WTC11 (cell line): ENCODE results near the gene DYNC2LI1. TPM values are rescaled to one million over a fixed set of nuclear protein-coding genes. Genes with fewer than 3 reads are reported as not detected.

Experiments used
- ATAC-seq: fragments of 200-7000 bp; cut with Tn5 transposase; 2 replicates; pipeline ENCODE4 v1.10.0; 2021; ENCODE audit warnings: mild to moderate bottlenecking, moderate library complexity
- CTCF ChIA-PET: fragments of 300-600 bp; sonication (Branson Sonifier 250); formaldehyde crosslinking; loops from one replicate; lab custom pipeline; 2021; ENCODE audit warnings: antibody characterized with exemption; lab: Charles Lee
- POLR2A ChIA-PET: fragments of 350-600 bp; sonication (Branson Sonifier 250); formaldehyde crosslinking; loops from one replicate; lab custom pipeline; 2021; ENCODE audit warnings: antibody characterized with exemption; lab: Charles Lee
- DNase-seq: peaks from one replicate; pipeline ENCODE4 v3.0.0; 2021; ENCODE audit warnings: low spot score
- H3K27ac Mint-ChIP-seq: 2 replicates; pipeline ENCODE4 v1.8.0; 2021; ENCODE audit warnings: mixed read lengths
- H3K27me3 Mint-ChIP-seq: 2 replicates; pipeline ENCODE4 v1.8.0; 2021; ENCODE audit warnings: low read depth, mild to moderate bottlenecking, moderate library complexity, mixed read lengths
- H3K36me3 Mint-ChIP-seq: 2 replicates; pipeline ENCODE4 v1.8.0; 2021; ENCODE audit warnings: mixed read lengths
- H3K4me1 Mint-ChIP-seq: 2 replicates; pipeline ENCODE4 v1.8.0; 2022; ENCODE audit warnings: mixed read lengths
- H3K4me3 Mint-ChIP-seq: 2 replicates; pipeline ENCODE4 v1.8.0; 2021; ENCODE audit warnings: mild to moderate bottlenecking, moderate library complexity, mixed read lengths
- H3K9me3 Mint-ChIP-seq: 2 replicates; pipeline ENCODE4 v1.8.0; 2021; ENCODE audit warnings: mixed read lengths
- CREM ChIP-seq: sonication (generic); formaldehyde crosslinking; IDR thresholded peaks from 2 replicates; pipeline ENCODE4 v1.8.1; 2022; ENCODE audit warnings: mild to moderate bottlenecking, missing genetic modification reagents, moderate library complexity
- ERG ChIP-seq: fragments of 250-450 bp; sonication (Bioruptor Pico); IDR thresholded peaks from 2 replicates; pipeline ENCODE4 v1.8.0; 2021; ENCODE audit warnings: mild to moderate bottlenecking
- ESRRA ChIP-seq: sonication (generic); formaldehyde crosslinking; IDR thresholded peaks from 2 replicates; pipeline ENCODE4 v1.8.1; 2022; ENCODE audit warnings: mild to moderate bottlenecking, missing genetic modification reagents, borderline replicate concordance
- ETV6 ChIP-seq: sonication (generic); formaldehyde crosslinking; IDR thresholded peaks from 2 replicates; pipeline ENCODE4 v1.8.1; 2022; ENCODE audit warnings: mild to moderate bottlenecking, missing genetic modification reagents
- FOXJ3 ChIP-seq: sonication (generic); formaldehyde crosslinking; IDR thresholded peaks from 2 replicates; pipeline ENCODE4 v1.9.0; 2021; ENCODE audit warnings: missing genetic modification reagents, mild to moderate bottlenecking, borderline replicate concordance
- HMGA2 ChIP-seq: fragments of 250-450 bp; sonication (Bioruptor Pico); IDR thresholded peaks from 2 replicates; pipeline ENCODE4 v1.4.0; 2021; ENCODE audit warnings: mild to moderate bottlenecking, moderate library complexity
- JUN ChIP-seq: sonication (generic); formaldehyde crosslinking; IDR thresholded peaks from 2 replicates; pipeline ENCODE4 v1.8.0; 2023; ENCODE audit warnings: mild to moderate bottlenecking, missing genetic modification reagents
- MLX ChIP-seq: sonication (generic); formaldehyde crosslinking; IDR thresholded peaks from 2 replicates; pipeline ENCODE4 v1.8.1; 2023; ENCODE audit warnings: mild to moderate bottlenecking, missing genetic modification reagents, moderate library complexity
- MXD4 ChIP-seq: fragments of 250-450 bp; sonication (Bioruptor Pico); IDR thresholded peaks from 2 replicates; pipeline ENCODE4 v1.8.0; 2021; ENCODE audit warnings: mild to moderate bottlenecking, moderate library complexity, borderline replicate concordance
- MYBL2 ChIP-seq: sonication (generic); formaldehyde crosslinking; IDR thresholded peaks from 2 replicates; pipeline ENCODE4 v1.8.1; 2023; ENCODE audit warnings: mild to moderate bottlenecking, moderate library complexity, missing genetic modification reagents
- NR3C1 ChIP-seq: sonication (generic); formaldehyde crosslinking; conservative IDR thresholded peaks from 2 replicates; pipeline ENCODE4 v1.8.1; 2023; ENCODE audit warnings: low read depth, mild to moderate bottlenecking, missing genetic modification reagents
- TP53 ChIP-seq: sonication (generic); formaldehyde crosslinking; IDR thresholded peaks from 2 replicates; pipeline ENCODE4 v1.8.1; 2023; ENCODE audit warnings: mild to moderate bottlenecking, missing genetic modification reagents
- USF1 ChIP-seq: sonication (generic); formaldehyde crosslinking; IDR thresholded peaks from 2 replicates; pipeline ENCODE4 v1.8.0; 2022; ENCODE audit warnings: mild to moderate bottlenecking, missing genetic modification reagents
- ZBTB21 ChIP-seq: sonication (generic); formaldehyde crosslinking; IDR thresholded peaks from 2 replicates; pipeline ENCODE4 v1.8.1; 2023; ENCODE audit warnings: mild to moderate bottlenecking, missing genetic modification reagents, borderline replicate concordance
- ZNF121 ChIP-seq: sonication (generic); formaldehyde crosslinking; IDR thresholded peaks from 2 replicates; pipeline ENCODE4 v1.8.0; 2023; ENCODE audit warnings: missing genetic modification reagents
- ZNF416 ChIP-seq: fragments of 250-450 bp; sonication (Bioruptor Pico); IDR thresholded peaks from 2 replicates; pipeline ENCODE4 v1.9.0; 2021; ENCODE audit warnings: mild to moderate bottlenecking, inconsistent platforms
- total RNA-seq: library from RNA; stranded (reverse); gene quantifications from 3 replicates; pipeline ENCODE4 v1.2.3, GENCODE V29; 2021
- TF ChIP-seq, protein P1 (sequence below): sonication (generic); formaldehyde crosslinking; IDR thresholded peaks from 2 replicates; pipeline ENCODE4 v1.8.0; 2022; ENCODE audit warnings: mild to moderate bottlenecking, missing genetic modification reagents
- TF ChIP-seq, protein P2 (sequence below): sonication (generic); formaldehyde crosslinking; IDR thresholded peaks from 2 replicates; pipeline ENCODE4 v1.8.1; 2022; ENCODE audit warnings: mild to moderate bottlenecking, moderate library complexity, missing genetic modification reagents
- TF ChIP-seq, protein P3 (sequence below): sonication (generic); formaldehyde crosslinking; IDR thresholded peaks from 2 replicates; pipeline ENCODE4 v1.8.1; 2022; ENCODE audit warnings: low read depth, missing genetic modification reagents, borderline replicate concordance
- TF ChIP-seq, protein P4 (sequence below): sonication (generic); formaldehyde crosslinking; IDR thresholded peaks from 2 replicates; pipeline ENCODE4 v1.8.0; 2022; ENCODE audit warnings: missing genetic modification reagents

The DYNC2LI1 gene
- total RNA-seq, 1 experiment from 2014 or later = 7.0 TPM

DNA sequence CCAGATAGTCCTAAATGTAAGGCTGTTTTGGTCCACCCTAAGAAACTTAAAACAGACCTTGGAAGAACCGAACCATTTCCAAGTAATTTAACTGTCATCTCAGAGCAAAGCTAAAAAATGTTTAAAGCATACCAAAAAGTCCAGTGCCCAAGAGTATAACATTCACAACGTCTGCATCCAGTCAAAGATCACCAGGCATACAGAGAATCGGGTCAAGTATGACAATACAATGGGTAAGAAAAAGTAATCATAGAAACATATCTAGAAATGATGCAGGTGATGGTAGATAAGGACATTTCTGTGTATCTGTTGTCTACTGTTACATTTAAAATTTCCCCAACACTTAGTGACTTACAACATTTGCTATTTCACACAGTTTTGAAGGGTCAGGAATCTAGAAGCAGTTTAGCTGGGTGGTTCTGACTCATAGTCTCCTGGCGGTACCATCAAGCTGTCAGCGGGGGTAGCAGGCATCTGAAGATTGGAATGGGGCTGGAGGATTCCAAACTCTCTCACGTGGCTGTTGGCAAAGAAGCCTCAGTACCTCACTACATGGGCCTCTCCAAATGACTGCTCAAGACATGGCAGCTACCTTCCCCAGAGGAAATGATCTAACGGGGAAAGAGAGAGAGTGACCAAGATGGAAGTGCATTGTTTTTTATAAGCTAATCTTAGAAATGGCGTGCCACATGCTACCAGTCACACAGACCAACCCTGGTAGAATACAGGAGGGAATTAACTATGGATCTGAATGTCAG, 36.6 kb upstream of the DYNC2LI1 start:
- Mint-ChIP-seq H3K27me3 (no peaks in the 10 kb centered on the region), H3K27ac (no peak overlapping the region), H3K9me3 (no peaks in the 10 kb centered on the region), H3K36me3 (no peaks in the 10 kb centered on the region), H3K4me1 (peaks cover 5% of the 10 kb centered on the region), H3K4me3 (no peak overlapping the region)
- no peak for DNase-seq
- TF ChIP-seq, protein P1, sequence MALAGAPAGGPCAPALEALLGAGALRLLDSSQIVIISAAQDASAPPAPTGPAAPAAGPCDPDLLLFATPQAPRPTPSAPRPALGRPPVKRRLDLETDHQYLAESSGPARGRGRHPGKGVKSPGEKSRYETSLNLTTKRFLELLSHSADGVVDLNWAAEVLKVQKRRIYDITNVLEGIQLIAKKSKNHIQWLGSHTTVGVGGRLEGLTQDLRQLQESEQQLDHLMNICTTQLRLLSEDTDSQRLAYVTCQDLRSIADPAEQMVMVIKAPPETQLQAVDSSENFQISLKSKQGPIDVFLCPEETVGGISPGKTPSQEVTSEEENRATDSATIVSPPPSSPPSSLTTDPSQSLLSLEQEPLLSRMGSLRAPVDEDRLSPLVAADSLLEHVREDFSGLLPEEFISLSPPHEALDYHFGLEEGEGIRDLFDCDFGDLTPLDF (CRISPR knock-in tag) = no peak
- no peak for TF ChIP-seq ETV6 (CRISPR knock-in tag)
- CTCF ChIA-PET = interaction anchor here (0.6 to 0.7 kb wide), 2 partner anchors 23 to 81 kb away, joined by 3 read pairs; no protein-coding TSS in a partner anchor
- POLR2A ChIA-PET = no interaction called here
- peak; percentile 38; the same call in 1 of the 2 replicates for ATAC-seq

DNA sequence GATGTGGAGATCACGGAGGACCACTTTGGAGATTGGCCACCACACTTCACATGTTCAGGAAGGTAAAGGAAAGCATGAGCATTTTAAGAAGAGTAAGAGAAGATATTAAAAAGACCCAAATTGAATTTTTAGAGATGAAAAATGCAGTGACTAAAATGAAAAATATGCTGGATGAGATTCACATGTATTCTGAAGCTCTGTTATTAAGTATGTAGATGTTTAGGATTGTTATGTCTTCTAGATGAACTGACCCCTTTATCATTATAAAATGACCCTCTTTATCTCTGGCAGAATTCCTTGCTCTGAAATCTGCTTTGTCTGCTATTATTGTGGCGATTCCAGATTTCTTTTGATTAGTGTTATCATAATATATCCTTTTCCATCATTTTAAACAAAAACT, 36.0 kb upstream of the DYNC2LI1 start:
- Mint-ChIP-seq H3K4me3 (no peak overlapping the region), H3K27ac (no peak overlapping the region), H3K9me3 (no peaks in the 10 kb centered on the region), H3K4me1 (peaks cover 5% of the 10 kb centered on the region), H3K27me3 (no peaks in the 10 kb centered on the region), H3K36me3 (no peaks in the 10 kb centered on the region)
- DNase-seq = no peak
- POLR2A ChIA-PET = no interaction called here
- CTCF ChIA-PET = no interaction called here
- TF ChIP-seq, protein P2, sequence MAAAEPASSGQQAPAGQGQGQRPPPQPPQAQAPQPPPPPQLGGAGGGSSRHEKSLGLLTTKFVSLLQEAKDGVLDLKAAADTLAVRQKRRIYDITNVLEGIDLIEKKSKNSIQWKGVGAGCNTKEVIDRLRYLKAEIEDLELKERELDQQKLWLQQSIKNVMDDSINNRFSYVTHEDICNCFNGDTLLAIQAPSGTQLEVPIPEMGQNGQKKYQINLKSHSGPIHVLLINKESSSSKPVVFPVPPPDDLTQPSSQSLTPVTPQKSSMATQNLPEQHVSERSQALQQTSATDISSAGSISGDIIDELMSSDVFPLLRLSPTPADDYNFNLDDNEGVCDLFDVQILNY (CRISPR knock-in tag) = no peak
- TF ChIP-seq, protein P3, sequence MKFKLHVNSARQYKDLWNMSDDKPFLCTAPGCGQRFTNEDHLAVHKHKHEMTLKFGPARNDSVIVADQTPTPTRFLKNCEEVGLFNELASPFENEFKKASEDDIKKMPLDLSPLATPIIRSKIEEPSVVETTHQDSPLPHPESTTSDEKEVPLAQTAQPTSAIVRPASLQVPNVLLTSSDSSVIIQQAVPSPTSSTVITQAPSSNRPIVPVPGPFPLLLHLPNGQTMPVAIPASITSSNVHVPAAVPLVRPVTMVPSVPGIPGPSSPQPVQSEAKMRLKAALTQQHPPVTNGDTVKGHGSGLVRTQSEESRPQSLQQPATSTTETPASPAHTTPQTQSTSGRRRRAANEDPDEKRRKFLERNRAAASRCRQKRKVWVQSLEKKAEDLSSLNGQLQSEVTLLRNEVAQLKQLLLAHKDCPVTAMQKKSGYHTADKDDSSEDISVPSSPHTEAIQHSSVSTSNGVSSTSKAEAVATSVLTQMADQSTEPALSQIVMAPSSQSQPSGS = no peak
- no peak for TF ChIP-seq ZBTB21
- TF ChIP-seq HMGA2 (CRISPR knock-in tag) = no peak
- no peak for TF ChIP-seq ZNF416
- TF ChIP-seq JUN = no peak
- no peak for TF ChIP-seq USF1 (CRISPR knock-in tag)
- TF ChIP-seq, protein P4, sequence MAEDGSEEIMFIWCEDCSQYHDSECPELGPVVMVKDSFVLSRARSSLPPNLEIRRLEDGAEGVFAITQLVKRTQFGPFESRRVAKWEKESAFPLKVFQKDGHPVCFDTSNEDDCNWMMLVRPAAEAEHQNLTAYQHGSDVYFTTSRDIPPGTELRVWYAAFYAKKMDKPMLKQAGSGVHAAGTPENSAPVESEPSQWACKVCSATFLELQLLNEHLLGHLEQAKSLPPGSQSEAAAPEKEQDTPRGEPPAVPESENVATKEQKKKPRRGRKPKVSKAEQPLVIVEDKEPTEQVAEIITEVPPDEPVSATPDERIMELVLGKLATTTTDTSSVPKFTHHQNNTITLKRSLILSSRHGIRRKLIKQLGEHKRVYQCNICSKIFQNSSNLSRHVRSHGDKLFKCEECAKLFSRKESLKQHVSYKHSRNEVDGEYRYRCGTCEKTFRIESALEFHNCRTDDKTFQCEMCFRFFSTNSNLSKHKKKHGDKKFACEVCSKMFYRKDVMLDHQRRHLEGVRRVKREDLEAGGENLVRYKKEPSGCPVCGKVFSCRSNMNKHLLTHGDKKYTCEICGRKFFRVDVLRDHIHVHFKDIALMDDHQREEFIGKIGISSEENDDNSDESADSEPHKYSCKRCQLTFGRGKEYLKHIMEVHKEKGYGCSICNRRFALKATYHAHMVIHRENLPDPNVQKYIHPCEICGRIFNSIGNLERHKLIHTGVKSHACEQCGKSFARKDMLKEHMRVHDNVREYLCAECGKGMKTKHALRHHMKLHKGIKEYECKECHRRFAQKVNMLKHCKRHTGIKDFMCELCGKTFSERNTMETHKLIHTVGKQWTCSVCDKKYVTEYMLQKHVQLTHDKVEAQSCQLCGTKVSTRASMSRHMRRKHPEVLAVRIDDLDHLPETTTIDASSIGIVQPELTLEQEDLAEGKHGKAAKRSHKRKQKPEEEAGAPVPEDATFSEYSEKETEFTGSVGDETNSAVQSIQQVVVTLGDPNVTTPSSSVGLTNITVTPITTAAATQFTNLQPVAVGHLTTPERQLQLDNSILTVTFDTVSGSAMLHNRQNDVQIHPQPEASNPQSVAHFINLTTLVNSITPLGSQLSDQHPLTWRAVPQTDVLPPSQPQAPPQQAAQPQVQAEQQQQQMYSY (CRISPR knock-in tag) = no peak
- no peak for TF ChIP-seq ERG (CRISPR knock-in tag)
- ATAC-seq = no peak

DNA sequence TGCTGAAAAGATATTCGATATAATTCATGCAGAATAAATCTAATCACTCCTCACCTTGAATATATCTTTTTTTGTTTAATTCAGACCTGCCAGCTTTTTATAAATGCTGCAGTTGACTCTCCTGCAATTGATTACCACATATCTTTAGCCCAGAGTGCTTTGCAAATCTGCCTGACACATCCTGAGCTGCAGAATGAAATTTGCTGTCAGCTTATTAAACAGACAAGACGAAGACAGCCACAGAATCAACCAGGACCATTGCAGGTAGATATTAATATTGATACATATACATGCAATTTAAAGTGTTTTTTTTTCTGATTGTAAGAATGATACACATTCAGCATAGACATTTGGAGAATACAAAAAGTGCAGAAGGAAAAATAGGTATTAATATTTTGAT, 35.6 kb upstream of the DYNC2LI1 start:
- CTCF ChIA-PET = no interaction called here
- H3K36me3 Mint-ChIP-seq = no peaks in the 10 kb centered on the region
- ATAC-seq (no peak), DNase-seq (no peak)
- H3K4me3 Mint-ChIP-seq = no peak overlapping the region
- H3K27ac Mint-ChIP-seq = no peak overlapping the region
- H3K27me3 Mint-ChIP-seq = no peaks in the 10 kb centered on the region
- H3K9me3 Mint-ChIP-seq = no peaks in the 10 kb centered on the region
- peaks cover 5% of the 10 kb centered on the region for H3K4me1 Mint-ChIP-seq
- POLR2A ChIA-PET = no interaction called here
- TF ChIP-seq MXD4 (CRISPR knock-in tag) (no peak), CREM (CRISPR knock-in tag) (no peak), FOXJ3 (CRISPR knock-in tag) (no peak), ZBTB21 (no peak), ZNF416 (no peak), TP53 (CRISPR knock-in tag) (no peak), NR3C1 (CRISPR knock-in tag) (no peak), ESRRA (CRISPR knock-in tag) (no peak), ZNF121 (CRISPR knock-in tag) (no peak), MYBL2 (CRISPR knock-in tag) (no peak), MLX (no peak)
